ENCODE results near the gene REV1. TPM values are rescaled to one million over a fixed set of nuclear protein-coding genes. Genes with fewer than 3 reads are reported as not detected.

REV1 gene
- total and polyA plus RNA-seq, 4 donors, result 4.0 to 37.7 (median 16.2) TPM

DNA sequence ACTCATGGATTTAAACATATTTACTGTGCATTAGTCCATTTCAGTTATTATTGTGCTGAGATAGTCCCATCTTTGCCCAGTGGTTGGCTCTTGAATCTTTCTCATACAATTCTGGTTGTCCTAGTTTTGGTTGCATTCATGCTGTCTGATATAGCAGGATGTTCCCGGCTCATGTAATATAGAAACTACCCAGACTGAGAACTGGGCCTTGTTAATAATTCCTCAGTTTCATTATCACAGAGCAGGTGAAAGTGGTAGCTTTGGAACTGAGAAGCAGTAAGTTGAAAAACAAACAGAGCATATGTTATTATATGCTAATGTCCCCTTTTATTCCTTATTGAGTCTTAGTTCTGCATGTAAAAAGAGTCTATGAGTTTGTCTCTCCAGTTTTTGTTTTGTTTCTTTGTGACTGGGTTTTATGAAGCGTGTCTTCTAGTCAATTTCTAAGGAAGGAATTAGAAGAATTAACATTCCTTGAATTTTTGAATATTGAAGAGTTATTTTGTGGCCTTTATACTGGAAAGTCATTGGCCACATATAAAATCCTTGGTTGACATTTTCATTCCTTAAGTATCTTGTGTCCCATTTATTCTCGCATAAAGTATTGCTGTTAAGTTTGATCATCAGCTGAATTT lies 109.3 kb downstream of the REV1 start:
- Histone ChIP-seq H3K27me3 (ENCODE audit: control insufficient read depth in 4 of 4, insufficient read depth in 4 of 4, low read length in 3 of 4) (no peaks in the 10 kb centered on the region), H3K27ac (ENCODE audit: low read depth in 1 of 2, low read length in 2 of 2) (no peak overlapping the region), H3K9ac (ENCODE audit: low read depth in 1 of 2, low read length in 2 of 2) (no peak overlapping the region), H3K36me3 (ENCODE audit: control insufficient read depth in 4 of 4, insufficient read depth in 3 of 4, low read depth in 1 of 4, low read length in 3 of 4) (peaks cover 7 to 41% (median 27%) of the 10 kb centered on the region in 4 donors), H3K9me3 (ENCODE audit: control insufficient read depth in 4 of 4, low read length in 3 of 4) (no peaks in the 10 kb centered on the region), H3K4me3 (ENCODE audit: low read depth in 1 of 3, low read length in 3 of 3) (no peak overlapping the region), H3K4me1 (ENCODE audit: control insufficient read depth in 4 of 4, insufficient read depth in 4 of 4, low read length in 3 of 4) (peaks cover 3 to 22% (median 10%) of the 10 kb centered on the region in 4 donors)
- 77% methylated on average over 3 of the region's 3 CpGs for WGBS
- no peak for DNase-seq (ENCODE audit: low spot score)
- peak in 1 of 2 donors; percentile 15 for TF ChIP-seq HNF4A (conservative IDR thresholded peaks at IDR 0.05)
- TF ChIP-seq, protein P1, sequence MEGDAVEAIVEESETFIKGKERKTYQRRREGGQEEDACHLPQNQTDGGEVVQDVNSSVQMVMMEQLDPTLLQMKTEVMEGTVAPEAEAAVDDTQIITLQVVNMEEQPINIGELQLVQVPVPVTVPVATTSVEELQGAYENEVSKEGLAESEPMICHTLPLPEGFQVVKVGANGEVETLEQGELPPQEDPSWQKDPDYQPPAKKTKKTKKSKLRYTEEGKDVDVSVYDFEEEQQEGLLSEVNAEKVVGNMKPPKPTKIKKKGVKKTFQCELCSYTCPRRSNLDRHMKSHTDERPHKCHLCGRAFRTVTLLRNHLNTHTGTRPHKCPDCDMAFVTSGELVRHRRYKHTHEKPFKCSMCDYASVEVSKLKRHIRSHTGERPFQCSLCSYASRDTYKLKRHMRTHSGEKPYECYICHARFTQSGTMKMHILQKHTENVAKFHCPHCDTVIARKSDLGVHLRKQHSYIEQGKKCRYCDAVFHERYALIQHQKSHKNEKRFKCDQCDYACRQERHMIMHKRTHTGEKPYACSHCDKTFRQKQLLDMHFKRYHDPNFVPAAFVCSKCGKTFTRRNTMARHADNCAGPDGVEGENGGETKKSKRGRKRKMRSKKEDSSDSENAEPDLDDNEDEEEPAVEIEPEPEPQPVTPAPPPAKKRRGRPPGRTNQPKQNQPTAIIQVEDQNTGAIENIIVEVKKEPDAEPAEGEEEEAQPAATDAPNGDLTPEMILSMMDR (IDR thresholded peaks at IDR 0.05; ENCODE audit: low read depth, low read length, missing input control), result no peak

DNA sequence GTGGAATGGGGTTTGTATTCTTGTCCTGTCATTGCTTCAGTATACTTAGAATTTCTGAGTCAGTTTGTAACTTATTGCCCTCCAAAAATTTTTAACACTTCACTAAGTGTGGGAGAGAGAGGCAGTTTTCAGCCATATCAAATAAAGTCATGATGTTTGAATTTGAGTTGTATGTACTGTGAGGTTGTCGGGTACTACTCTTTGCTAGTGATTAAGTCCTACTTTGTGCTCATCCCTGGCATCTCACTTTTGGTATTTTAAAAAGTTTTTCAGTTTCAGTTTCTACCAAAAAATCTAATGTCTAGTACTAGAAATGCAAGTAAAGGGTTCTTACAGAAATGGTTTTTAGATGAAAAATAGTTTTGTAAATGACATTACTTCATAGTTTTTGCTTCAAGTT lies 111.9 kb downstream of the REV1 start:
- no peaks in the 10 kb centered on the region for H3K27me3 ChIP-seq (ENCODE audit: control insufficient read depth in 4 of 4, insufficient read depth in 4 of 4, low read length in 3 of 4)
- H3K27ac ChIP-seq (ENCODE audit: low read depth in 1 of 2, low read length in 2 of 2), result no peak overlapping the region
- H3K4me1 ChIP-seq (ENCODE audit: control insufficient read depth in 4 of 4, insufficient read depth in 4 of 4, low read length in 3 of 4), result peaks cover 3 to 22% (median 10%) of the 10 kb centered on the region in 4 donors
- no peaks in the 10 kb centered on the region for H3K9me3 ChIP-seq (ENCODE audit: control insufficient read depth in 4 of 4, low read length in 3 of 4)
- TF ChIP-seq RAD21 (IDR thresholded peaks at IDR 0.05) (no peak), GABPA (IDR thresholded peaks at IDR 0.05 in 1 of 2, conservative IDR thresholded peaks at IDR 0.05 in 1 of 2) (no peak), FOXA2 (IDR thresholded peaks at IDR 0.05) (no peak), HNF4G (IDR thresholded peaks at IDR 0.05) (no peak), FOXA1 (IDR thresholded peaks at IDR 0.05) (no peak), NR2F2 (IDR thresholded peaks at IDR 0.05) (no peak), EGR1 (IDR thresholded peaks at IDR 0.05; ENCODE audit: low read depth in 2 of 2) (no peak), RXRA (IDR thresholded peaks at IDR 0.05) (no peak), TAF1 (conservative IDR thresholded peaks at IDR 0.05) (no peak), HNF4A (conservative IDR thresholded peaks at IDR 0.05) (no peak)
- TF ChIP-seq, protein P2, sequence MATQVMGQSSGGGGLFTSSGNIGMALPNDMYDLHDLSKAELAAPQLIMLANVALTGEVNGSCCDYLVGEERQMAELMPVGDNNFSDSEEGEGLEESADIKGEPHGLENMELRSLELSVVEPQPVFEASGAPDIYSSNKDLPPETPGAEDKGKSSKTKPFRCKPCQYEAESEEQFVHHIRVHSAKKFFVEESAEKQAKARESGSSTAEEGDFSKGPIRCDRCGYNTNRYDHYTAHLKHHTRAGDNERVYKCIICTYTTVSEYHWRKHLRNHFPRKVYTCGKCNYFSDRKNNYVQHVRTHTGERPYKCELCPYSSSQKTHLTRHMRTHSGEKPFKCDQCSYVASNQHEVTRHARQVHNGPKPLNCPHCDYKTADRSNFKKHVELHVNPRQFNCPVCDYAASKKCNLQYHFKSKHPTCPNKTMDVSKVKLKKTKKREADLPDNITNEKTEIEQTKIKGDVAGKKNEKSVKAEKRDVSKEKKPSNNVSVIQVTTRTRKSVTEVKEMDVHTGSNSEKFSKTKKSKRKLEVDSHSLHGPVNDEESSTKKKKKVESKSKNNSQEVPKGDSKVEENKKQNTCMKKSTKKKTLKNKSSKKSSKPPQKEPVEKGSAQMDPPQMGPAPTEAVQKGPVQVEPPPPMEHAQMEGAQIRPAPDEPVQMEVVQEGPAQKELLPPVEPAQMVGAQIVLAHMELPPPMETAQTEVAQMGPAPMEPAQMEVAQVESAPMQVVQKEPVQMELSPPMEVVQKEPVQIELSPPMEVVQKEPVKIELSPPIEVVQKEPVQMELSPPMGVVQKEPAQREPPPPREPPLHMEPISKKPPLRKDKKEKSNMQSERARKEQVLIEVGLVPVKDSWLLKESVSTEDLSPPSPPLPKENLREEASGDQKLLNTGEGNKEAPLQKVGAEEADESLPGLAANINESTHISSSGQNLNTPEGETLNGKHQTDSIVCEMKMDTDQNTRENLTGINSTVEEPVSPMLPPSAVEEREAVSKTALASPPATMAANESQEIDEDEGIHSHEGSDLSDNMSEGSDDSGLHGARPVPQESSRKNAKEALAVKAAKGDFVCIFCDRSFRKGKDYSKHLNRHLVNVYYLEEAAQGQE (IDR thresholded peaks at IDR 0.05), result no peak
- no peak overlapping the region for H3K9ac ChIP-seq (ENCODE audit: low read depth in 1 of 2, low read length in 2 of 2)
- peaks cover 4 to 46% (median 36%) of the 10 kb centered on the region in 4 donors for H3K36me3 ChIP-seq (ENCODE audit: control insufficient read depth in 4 of 4, insufficient read depth in 3 of 4, low read depth in 1 of 4, low read length in 3 of 4)
- 99% methylated on average over 1 of the region's 1 CpG for WGBS
- no peak for DNase-seq (ENCODE audit: low spot score)
- no peak overlapping the region for H3K4me3 ChIP-seq (ENCODE audit: low read depth in 1 of 3, low read length in 3 of 3)

All from liver (tissue), 9 donors.